GM06990 (cell line): Measurements from ENCODE around the gene KRT14.

Experiments used
- DNase-seq: peaks from one replicate; pipeline ENCODE4 v3.0.0-alpha.2; 2011; ENCODE audit not compliant: insufficient read length; ENCODE audit errors: extremely low read depth
- H3K27me3 ChIP-seq: replicated peaks from 2 replicates; pipeline ENCODE4 v1.6.0; 2011; ENCODE audit warnings: low read length; ENCODE audit not compliant: control insufficient read depth, insufficient read depth
- H3K36me3 ChIP-seq: 2 replicates; pipeline ENCODE4 v1.5.1; 2011; ENCODE audit warnings: low read length; ENCODE audit not compliant: control insufficient read depth, insufficient read depth
- H3K4me3 ChIP-seq: replicated peaks from 2 replicates; pipeline ENCODE4 v1.5.1; 2011; ENCODE audit warnings: low read depth, mild to moderate bottlenecking, control low read depth, low read length
- CTCF ChIP-seq: IDR thresholded peaks from 2 replicates; pipeline ENCODE4 v1.5.1; 2011; ENCODE audit warnings: low read length, control low read depth, mild to moderate bottlenecking, inconsistent platforms; ENCODE audit not compliant: insufficient read depth, poor library complexity, severe bottlenecking

KRT14 gene

GRCh38 chr17:41540921-41541625, 45.6 kb downstream of the KRT14 start:
- DNase-seq = no peak
- no peak for TF ChIP-seq CTCF
- no peaks in the 10 kb centered on the region for H3K36me3 ChIP-seq
- H3K4me3 ChIP-seq = no peak overlapping the region
- H3K27me3 ChIP-seq = peaks cover 3% of the 10 kb centered on the region

GRCh38 chr17:41539979-41540701, 46.6 kb downstream of the KRT14 start:
- Histone ChIP-seq H3K4me3 (no peak overlapping the region), H3K27me3 (peaks cover 4% of the 10 kb centered on the region), H3K36me3 (no peaks in the 10 kb centered on the region)
- DNase-seq = no peak
- no peak for TF ChIP-seq CTCF

DNA sequence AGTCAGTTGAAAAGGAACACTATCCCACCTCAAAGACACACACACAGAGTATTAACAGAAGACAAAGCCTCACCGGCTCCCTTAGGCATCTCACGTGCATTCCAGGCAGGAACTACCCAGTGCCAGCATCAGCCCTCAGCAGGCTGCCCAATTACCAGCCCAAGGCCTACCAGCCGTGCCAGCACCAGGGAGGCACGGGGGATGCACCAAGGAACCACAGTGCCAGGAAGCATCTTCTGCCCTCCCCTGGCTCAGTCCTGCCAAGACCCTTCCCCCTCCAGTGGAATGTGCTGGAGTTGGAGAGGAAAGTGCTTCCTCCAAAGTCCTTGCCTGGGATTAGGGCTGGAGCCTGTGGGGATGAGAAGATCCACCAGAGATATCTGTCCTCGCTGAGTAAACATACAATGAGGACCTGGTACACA, 47.6 kb downstream of the KRT14 start:
- H3K4me3 ChIP-seq = no peak overlapping the region
- DNase-seq = no peak
- H3K36me3 ChIP-seq = no peaks in the 10 kb centered on the region
- H3K27me3 ChIP-seq = peaks cover 4% of the 10 kb centered on the region
- no peak for TF ChIP-seq CTCF

- no peak for DNase-seq
- no peak for TF ChIP-seq CTCF
- no peak overlapping the region for H3K4me3 ChIP-seq
Measured at GRCh38 chr17:41538565-41538991, 48.1 kb downstream of the KRT14 start.

GRCh38 chr17:41537990-41538389, 48.7 kb downstream of the KRT14 start:
- Histone ChIP-seq H3K36me3 (no peaks in the 10 kb centered on the region), H3K4me3 (no peak overlapping the region), H3K27me3 (peaks cover 4% of the 10 kb centered on the region)
- no peak for DNase-seq
- no peak for TF ChIP-seq CTCF

More at GRCh38 chr17:41538565-41538991, 48.1 kb downstream of the KRT14 start:
- peaks cover 4% of the 10 kb centered on the region for H3K27me3 ChIP-seq
- H3K36me3 ChIP-seq = no peaks in the 10 kb centered on the region
